ENCODE results near the gene ADRM1.
A peak's percentile ranks its signal among the peaks of the same experiment; 100 is the strongest.

Gene ADRM1

DNA sequence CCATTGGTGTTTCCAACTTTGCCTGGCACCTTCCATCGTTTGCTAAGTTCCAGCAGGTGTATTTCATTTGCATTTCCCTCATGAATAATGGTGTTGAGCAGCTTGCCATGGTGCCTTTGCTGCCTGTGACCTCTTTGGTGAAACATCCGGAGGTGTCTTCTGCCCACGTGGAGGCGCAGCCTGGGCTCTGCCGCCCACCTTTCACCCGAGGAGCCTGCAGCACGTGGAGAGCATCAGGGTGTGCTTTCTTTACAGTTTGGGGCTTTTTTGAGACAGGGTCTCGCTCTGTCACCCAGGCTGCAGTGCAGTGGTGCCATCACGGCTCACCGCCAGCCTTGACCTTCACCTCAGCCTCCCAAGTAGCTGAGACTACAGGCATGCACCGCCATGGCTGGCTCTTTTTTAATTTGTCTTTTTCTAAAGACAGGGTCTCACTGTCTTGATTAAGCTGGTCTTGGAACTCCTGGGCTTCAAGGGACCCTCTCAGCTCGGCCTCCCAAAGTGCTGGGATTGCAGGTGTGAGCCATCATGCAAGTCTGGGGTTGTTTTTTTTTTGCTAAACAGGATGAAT is 3.0 kb upstream of the ADRM1 start:
- in situ Hi-C loops (cut with MboI; ENCODE audit: low sequenced_read_pairs, unreplicated experiment): loop anchor here (10.0 kb wide), 1 partner anchor 85 kb away; the partner anchor contains the start of gene RPS21
- TF ChIP-seq, protein P1, sequence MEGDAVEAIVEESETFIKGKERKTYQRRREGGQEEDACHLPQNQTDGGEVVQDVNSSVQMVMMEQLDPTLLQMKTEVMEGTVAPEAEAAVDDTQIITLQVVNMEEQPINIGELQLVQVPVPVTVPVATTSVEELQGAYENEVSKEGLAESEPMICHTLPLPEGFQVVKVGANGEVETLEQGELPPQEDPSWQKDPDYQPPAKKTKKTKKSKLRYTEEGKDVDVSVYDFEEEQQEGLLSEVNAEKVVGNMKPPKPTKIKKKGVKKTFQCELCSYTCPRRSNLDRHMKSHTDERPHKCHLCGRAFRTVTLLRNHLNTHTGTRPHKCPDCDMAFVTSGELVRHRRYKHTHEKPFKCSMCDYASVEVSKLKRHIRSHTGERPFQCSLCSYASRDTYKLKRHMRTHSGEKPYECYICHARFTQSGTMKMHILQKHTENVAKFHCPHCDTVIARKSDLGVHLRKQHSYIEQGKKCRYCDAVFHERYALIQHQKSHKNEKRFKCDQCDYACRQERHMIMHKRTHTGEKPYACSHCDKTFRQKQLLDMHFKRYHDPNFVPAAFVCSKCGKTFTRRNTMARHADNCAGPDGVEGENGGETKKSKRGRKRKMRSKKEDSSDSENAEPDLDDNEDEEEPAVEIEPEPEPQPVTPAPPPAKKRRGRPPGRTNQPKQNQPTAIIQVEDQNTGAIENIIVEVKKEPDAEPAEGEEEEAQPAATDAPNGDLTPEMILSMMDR (IDR thresholded peaks at IDR 0.05; ENCODE audit: borderline replicate concordance, control extremely low read depth, extremely low read depth, insufficient read depth, missing control alignments): no peak
- DNase-seq (ENCODE audit: low spot score): no peak

DNA sequence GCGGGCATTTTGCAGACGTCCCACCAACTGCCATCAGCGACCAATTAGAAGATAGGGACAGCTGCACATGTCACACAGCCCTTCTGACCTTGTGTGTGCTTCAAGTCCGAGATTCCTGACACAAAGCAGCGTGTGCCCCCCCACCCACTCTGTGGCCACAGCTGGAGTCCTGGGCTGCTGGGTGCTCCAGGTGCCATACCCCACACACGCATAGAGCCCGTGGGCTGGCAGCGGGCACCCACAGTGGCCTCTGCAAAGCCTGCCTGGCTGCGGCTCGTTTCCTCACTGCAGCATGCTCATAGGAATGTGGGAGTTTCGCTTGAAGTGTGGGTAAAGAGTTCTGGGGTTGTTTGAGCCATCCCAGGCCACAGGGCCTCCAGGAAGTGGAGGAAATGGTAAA is 2.5 kb upstream of the ADRM1 start:
- no peak for DNase-seq (ENCODE audit: low spot score)
- TF ChIP-seq, protein P1 (IDR thresholded peaks at IDR 0.05; ENCODE audit: borderline replicate concordance, control extremely low read depth, extremely low read depth, insufficient read depth, missing control alignments): no peak
- in situ Hi-C loops (cut with MboI; ENCODE audit: low sequenced_read_pairs, unreplicated experiment): loop anchor here (10.0 kb wide), 1 partner anchor 84 kb away; the partner anchor contains the start of gene RPS21

DNA sequence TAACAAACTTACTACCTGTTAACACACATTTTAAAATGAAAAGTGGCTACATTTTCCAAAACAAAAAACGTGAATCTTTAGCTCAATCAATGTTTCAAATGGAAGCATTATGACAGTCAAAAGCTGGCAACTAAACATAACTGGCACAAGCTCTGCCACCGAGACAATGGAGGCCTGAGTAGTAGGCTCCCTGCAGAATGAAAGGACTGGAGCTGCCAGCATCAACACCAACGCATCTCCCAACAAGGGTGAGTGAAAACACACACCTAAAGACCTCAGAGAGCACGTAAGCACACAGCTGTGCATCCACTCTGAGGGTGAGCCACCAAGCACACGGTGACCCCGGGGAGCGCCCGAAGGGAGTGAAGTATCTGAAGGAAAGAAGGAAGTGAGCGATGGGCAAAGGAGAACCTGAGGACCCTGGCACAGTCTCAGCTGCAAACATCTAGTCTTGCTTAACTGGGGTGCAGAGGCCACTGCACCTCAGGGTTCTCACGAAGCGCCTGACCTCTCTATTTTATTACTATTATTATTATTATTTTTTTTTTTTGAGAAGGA is 1.6 kb upstream of the ADRM1 start:
- in situ Hi-C loops (cut with MboI; ENCODE audit: low sequenced_read_pairs, unreplicated experiment): loop anchor here (10.0 kb wide), 1 partner anchor 84 kb away; the partner anchor contains the start of gene RPS21
- TF ChIP-seq, protein P1 (IDR thresholded peaks at IDR 0.05; ENCODE audit: borderline replicate concordance, control extremely low read depth, extremely low read depth, insufficient read depth, missing control alignments): no peak
- DNase-seq (ENCODE audit: low spot score): no peak

DNA sequence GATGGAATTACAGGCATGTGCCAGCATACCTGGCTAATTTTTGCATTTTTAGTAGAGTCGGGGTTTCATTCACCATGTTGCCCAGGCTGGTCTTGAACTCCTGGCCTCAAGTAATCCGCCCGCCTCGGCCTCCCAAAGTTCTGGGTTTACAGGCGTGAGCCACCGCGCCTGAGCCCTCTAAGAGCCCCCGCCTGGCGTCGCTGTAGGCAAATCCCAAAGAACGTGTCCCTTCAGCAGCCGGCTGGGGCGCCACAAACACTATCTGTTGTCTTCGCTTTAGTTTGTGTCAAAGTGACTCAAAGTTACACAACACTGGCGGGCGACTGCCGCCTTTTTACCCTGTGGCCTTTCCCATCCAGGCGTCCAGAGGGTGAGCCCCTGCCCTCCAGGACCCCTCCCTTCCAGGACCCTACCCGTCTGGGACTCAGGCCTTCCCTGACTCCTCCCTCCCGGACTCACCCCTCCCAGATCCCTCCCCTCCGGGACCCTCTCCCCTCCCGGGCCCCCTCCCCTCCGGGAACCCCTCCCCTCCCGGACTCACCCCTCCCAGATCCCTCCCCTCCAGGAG is 940 bp upstream of the ADRM1 start:
- in situ Hi-C loops (cut with MboI; ENCODE audit: low sequenced_read_pairs, unreplicated experiment): loop anchor here (10.0 kb wide), 1 partner anchor 83 kb away; the partner anchor contains the start of gene RPS21
- peak; percentile 90 for DNase-seq (ENCODE audit: low spot score)
- TF ChIP-seq, protein P1 (IDR thresholded peaks at IDR 0.05; ENCODE audit: borderline replicate concordance, control extremely low read depth, extremely low read depth, insufficient read depth, missing control alignments): peak; percentile 96

DNA sequence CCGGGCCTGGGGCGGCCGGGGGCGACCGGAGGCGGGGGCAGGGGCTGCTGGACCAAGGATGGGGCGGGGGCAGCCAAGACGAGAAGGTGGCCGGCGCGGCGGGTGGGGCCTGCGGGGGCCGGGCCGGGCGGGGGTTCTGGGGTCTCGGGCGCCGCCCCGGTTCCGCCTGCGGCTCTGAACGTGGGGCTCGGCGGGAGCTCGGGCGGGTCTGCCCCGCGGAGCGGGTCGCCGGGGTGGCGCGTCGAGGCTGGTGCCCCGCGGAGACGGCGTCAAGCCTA is 204 bp downstream of the ADRM1 start:
- DNase-seq (ENCODE audit: low spot score): no peak
- TF ChIP-seq, protein P1 (IDR thresholded peaks at IDR 0.05; ENCODE audit: borderline replicate concordance, control extremely low read depth, extremely low read depth, insufficient read depth, missing control alignments): no peak
- in situ Hi-C loops (cut with MboI; ENCODE audit: low sequenced_read_pairs, unreplicated experiment): loop anchor here (10.0 kb wide), 1 partner anchor 82 kb away; the partner anchor contains the start of gene RPS21

DNA sequence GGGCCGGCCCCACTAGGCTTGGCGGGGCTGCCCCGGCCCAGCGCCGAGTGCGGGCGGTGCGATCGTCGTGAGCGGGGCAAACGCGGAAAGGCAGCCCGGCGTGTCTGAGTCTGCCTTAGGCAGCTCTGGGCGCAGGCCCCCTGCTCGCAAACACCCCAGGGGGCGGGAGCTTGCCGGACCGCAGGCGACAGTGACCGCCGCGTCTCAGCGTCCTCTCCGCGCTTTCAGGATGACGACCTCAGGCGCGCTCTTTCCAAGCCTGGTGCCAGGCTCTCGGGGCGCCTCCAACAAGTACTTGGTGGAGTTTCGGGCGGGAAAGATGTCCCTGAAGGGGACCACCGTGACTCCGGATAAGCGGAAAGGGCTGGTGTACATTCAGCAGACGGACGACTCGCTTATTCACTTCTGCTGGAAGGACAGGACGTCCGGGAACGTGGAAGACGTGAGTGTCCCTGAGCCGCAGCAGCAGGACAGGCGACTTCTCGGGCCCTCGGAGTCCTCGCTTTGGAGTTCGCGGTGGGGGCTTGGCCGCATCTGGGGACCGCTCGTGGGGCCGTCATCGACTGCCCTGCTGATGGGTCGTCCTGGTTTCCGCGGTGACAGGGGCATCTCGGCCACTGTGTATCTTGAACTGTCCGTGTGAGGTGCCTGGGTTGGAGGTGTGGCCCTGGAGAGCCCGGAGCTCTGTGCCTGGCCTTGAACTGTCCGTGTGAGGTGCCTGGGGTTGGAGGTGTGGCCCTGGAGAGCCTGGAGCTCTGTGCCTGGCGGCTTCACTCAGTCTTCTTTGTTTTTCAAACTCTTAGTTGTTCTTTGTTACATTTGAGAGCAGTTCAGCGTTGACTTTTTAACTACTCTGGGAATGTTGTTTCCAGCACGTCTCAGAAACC is 786 bp downstream of the ADRM1 start:
- in situ Hi-C loops (cut with MboI; ENCODE audit: low sequenced_read_pairs, unreplicated experiment): loop anchor here (10.0 kb wide), 1 partner anchor 81 kb away; the partner anchor contains the start of gene RPS21
- TF ChIP-seq, protein P1 (IDR thresholded peaks at IDR 0.05; ENCODE audit: borderline replicate concordance, control extremely low read depth, extremely low read depth, insufficient read depth, missing control alignments): no peak
- DNase-seq (ENCODE audit: low spot score): peak; percentile 60
